GM18498 (cell line): ENCODE measurements around the gene OR52K2.
"Not testable (repeated sequence)": the region's sequence is repeated elsewhere in the genome, so short reads cannot be mapped to it uniquely, and the experiment has no call there.

Experiments
- ATAC-seq: cut with Tn5 transposase; IDR thresholded peaks from one replicate; pipeline ENCODE4 v1.9.1; 2021; ENCODE audit warnings: mild to moderate bottlenecking, moderate library complexity; ENCODE audit not compliant: unreplicated experiment

OR52K2 gene

DNA sequence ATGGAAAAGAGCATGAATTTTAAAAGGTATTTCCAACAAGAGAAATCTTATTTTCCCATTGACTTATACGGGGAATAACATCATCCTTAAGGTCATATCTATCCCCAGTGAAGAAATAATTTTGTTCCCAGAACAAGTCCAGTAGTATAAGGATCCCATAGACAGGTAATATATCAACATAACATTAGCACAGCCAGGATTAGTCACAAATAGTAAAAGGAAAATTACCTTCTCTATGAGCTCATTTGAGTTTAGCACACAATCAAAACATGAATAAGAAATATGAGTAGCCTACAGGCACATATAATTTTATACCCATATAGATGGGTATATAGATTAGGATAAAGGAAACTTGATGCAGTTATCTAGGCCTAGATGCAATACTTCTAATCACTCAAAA lies 30.5 kb downstream of the OR52K2 start:
- no peak for ATAC-seq

DNA sequence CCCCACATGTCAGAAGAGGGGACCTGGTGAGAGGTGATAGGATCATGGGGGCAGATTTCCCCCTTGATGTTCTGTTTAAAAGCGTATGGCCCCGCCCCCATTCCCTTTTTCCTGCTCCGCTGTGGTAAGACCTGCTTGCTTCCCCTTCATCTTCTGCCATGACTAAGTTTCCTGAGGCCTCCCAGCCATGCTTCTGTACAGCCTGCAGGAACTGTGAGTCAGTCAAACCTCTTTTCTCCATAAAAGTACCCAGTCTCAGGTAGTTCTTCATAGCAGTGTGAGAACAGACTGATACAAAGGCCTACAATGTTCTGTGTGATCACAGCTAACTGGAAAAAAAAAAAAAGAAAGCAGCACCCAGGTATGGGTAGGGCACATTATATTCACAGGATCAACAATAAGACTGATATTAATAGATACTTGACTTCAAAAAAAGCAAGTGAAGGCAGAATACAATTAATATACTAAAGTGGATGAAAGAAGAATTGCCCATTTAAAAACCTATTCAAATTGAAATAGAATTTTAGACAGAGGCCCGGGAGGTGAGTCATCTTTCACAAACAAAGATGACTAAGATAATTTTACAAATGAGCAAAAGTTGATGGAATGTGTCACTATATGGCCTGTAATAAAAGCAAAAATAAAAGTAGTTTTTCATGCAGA lies 31.6 kb downstream of the OR52K2 start:
- no peak for ATAC-seq

DNA sequence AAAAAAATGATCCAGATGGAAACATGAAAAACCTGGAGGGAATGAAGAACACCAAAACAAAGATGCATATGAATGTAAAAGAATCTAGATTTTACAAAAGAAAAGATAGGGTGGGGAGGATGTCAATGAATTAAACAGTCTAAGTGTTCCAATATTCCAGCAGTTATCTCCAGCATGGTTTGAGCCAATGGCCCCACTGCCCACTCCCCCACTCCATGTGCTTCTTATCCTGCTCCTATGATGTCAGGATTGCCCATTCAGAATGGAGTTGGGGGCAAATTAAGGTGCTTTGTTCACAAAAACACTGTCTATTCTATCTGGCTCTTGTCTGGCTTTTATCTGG lies 32.1 kb downstream of the OR52K2 start:
- ATAC-seq: no peak

DNA sequence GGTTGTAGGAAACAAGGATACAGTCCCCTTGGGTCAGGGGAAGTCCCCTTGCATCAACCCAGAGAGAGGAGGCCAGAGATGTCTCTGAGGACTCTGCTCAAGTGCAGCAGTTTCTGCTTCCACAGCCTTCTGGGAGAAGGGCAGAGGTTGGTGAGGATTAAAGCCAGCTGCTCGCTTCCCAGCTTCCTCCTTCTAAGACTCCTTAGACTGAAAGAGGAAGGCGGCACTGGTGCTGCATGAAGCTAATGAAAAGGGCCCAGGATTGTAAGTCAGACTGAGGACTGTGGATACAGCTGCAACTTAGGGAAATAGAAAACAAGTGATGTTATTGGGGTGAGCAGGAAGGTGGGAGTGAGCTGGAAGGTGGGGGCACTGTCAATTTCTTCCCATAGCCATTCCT lies 33.4 kb downstream of the OR52K2 start, which contains the start of gene OR52K1:
TSS of gene OR52K1 (plus strand) at position 202 of the 400 bp plus-strand sequence. CDS start 6,255 bp downstream, outside the sequence.
- ATAC-seq: no peak

DNA sequence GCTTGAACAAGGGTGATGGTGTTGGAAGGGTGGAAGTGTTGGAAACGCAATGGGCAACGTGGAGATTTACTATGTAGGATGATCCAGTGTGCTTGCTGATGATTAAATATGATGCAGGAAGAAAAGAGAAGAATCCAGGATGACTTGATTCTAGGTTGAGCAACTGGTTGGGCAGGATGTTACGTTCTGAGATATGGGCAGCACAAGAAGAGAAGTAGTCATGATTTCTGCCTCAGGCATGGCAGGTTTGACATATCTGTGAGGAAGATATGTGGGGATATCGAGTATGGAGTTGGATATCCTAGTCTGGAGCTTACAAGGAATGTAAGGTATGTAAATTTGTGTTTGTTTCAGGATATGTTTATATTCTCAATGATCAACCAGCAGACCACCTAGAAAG lies 35.2 kb downstream of the OR52K2 start:
- ATAC-seq: no peak

DNA sequence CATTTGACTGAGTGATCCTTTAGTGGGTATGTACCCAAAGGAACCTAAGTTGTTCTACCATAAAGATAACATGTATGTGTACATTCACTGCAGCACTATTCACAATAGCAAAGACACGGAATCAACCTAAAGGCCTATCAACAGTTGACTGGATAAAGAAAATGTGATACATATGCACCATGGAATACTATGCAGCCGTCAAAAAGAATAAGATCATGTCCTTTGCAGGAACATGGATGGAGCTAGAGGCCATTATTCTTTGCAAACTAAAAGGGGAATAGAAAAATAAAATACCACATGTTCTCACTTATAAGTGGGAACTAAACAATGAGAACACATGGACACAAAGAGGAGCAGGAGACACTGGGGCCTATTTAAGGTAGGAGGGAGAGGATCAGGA lies 42.3 kb downstream of the OR52K2 start:
- not testable (repeated sequence) for ATAC-seq

DNA sequence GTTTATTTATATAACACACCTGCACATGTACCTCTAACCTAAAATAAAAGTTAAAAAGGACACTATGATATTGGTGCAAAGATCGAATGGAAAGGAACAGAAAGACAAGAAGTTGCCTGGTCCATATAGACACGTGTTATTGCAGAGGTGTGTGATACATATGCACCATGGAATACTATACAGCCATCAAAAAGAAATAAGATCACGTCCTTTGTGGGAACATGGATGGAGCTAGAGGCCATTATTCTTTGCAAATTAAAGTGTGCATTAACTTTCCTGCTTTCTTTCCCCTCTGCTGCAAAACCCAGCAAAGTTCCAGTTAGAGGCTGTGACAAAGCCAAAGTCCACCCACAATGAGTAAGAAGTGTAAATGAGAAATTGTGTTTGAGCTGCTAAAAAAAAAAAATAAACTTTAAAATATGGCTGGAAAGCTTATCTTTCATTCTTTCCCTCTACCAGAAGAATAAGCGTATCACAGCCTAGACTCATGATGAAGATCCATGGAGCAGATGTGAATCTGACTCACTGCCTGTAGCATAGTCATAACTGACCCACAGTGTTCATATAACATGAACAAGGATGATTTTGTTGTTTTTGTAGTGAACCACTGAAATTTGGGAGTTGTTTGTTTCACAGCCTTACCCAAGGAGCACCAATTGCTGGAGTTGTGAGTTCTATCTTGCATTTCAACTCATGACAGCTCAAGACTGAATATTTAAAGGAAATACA lies 42.9 kb downstream of the OR52K2 start:
- no peak for ATAC-seq

DNA sequence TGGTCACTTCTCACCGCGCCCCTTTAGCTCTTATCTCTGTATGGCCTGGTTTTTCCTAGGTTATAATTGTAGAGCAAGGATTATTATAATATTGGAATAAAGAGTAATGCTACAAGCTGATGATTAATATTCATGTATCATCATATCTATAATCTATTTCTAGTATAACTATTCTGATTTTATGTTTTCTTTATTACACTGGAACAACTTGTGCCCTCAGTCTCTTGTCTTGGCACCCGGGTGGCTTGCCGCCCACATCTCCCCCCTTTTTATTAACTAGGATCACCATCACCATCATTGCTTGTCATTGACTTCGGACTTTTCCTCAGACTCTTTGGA lies 44.4 kb downstream of the OR52K2 start:
- no peak for ATAC-seq

DNA sequence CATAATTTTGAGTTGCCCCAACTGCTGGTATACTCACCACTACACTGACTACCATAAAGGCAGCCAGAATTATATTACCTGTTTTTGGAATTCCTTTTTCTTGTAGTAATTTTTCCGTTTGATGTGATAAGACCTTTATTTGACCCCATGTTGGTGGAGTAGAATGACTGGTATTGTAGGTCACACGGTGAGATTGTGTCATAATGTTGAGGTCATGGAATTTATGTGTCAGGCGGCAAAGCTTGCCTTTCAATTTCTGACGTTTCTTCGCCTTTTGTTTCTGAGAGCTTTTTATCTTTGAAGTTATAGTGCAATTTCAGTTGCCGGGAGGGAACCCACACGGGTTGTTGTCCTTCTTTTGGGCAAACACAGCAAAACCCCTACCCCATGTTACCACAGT lies 46.4 kb downstream of the OR52K2 start:
- no peak for ATAC-seq

DNA sequence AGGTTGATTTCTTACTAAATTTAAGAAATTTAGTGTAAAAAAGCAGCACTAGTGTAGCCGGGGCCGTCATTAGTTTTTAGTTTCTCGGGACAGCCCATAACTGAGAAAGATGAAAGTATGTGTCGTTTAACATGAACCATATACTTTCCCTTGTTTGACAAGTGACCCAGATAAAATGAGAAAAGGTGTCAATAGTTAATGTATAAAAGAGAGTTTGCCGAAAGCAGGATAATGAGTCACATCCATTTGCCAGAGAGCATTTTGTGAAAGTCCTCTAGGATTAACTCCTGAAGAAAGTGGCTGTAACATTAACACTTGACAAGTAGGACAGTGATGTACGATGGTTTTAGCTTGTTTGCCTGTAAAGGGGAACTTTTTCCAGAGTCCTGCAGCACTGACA lies 46.9 kb downstream of the OR52K2 start:
- ATAC-seq: no peak

DNA sequence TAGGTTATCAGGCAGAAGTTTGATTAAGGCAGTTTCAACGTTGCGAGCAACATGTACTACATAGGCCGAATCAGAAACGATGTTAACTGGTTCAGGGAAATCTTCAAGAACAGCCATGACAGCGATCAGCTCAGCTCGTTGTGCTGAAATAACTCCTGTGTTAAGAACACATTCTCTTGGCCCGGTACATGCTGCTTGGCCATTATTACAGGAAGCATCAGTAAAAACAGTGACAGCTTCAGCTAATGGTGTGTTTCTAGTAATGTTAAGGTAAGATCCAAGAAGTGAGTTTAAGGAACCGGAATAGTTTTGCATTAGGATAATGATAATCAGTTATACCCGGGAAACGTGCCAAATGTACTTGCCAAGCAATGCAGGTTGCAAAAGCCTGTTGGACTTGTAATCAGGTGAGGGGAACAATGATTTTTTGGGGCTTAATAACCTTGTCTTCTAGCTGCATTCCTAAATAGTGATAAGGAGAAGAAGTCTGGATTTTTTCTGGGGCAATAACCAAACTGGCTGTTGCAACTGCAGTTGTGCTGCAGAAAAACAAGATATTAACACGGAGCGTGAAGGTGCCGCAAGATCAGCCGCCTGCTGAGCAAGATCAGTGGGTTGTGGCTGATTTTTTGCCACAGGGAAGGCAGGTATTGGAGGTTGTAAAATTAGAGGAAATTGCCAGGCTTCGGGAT lies 47.6 kb downstream of the OR52K2 start:
- no peak for ATAC-seq
